Panc1 (cell line): ENCODE measurements around the gene FXYD4. TPM values are rescaled to one million over a fixed set of nuclear protein-coding genes. Genes with fewer than 3 reads are reported as not detected.

Source experiments
- ATAC-seq: fragments of 200-7000 bp; cut with Tn5 transposase; 2 replicates; pipeline ENCODE4 v1.9.1; 2020; ENCODE audit warnings: mild to moderate bottlenecking, moderate library complexity
- BruUV-seq: library from RNA; stranded (reverse); fragments of 400-500 nt; replicated peaks from 2 replicates; lab custom pipeline; 2021; lab: Mats Ljungman, UMichigan
- CTCF ChIA-PET: fragments of 300-600 bp; sonication (Branson Sonifier 250); formaldehyde crosslinking; loops from one replicate; lab custom pipeline; 2022; ENCODE audit warnings: antibody characterized with exemption; lab: Charles Lee
- POLR2A ChIA-PET: fragments of 300-600 bp; sonication (Branson Sonifier 250); formaldehyde crosslinking; loops from one replicate; lab custom pipeline; 2022; ENCODE audit warnings: antibody characterized with exemption; lab: Charles Lee
- DNase-seq: peaks from one replicate; pipeline ENCODE4 v3.0.0-alpha.2; 2010; ENCODE audit warnings: low read depth, low spot score
- H3K27ac ChIP-seq: 2 replicates; pipeline ENCODE4 v1.5.1; 2011; ENCODE audit warnings: mild to moderate bottlenecking, low read length, inconsistent platforms
- H3K27me3 ChIP-seq: fragments of 200-500 bp; sonication (Bioruptor generic); 2 replicates; pipeline ENCODE4 v1.6.0; 2014; ENCODE audit warnings: low read length, inconsistent platforms; ENCODE audit not compliant: control insufficient read depth, insufficient read depth
- H3K36me3 ChIP-seq: fragments of 200-500 bp; sonication (Bioruptor generic); 2 replicates; pipeline ENCODE4 v1.5.1; 2014; ENCODE audit warnings: inconsistent platforms, mild to moderate bottlenecking, low read length, moderate library complexity; ENCODE audit not compliant: control insufficient read depth, insufficient read depth
- H3K4me1 ChIP-seq: 2 replicates; pipeline ENCODE4 v1.5.1; 2011; ENCODE audit warnings: inconsistent platforms, mild to moderate bottlenecking, low read length, moderate library complexity; ENCODE audit not compliant: control insufficient read depth, insufficient read depth
- H3K4me3 ChIP-seq, 2 experiments: 2 replicates each; pipeline ENCODE4 v1.5.1; 2011 to 2012; ENCODE audit warnings: low read depth in 2 of 2, low read length in 2 of 2, mild to moderate bottlenecking in 2 of 2, inconsistent platforms in 1 of 2, moderate library complexity in 1 of 2
- H3K9me3 ChIP-seq: fragments of 200-500 bp; sonication (Bioruptor generic); 2 replicates; pipeline ENCODE4 v1.5.1; 2014; ENCODE audit warnings: low read depth, mild to moderate bottlenecking, inconsistent platforms, low read length, moderate library complexity; ENCODE audit not compliant: control insufficient read depth, insufficient read depth
- CTCF ChIP-seq: fragments of 450-650 bp; IDR thresholded peaks from 2 replicates; pipeline ENCODE4 v1.5.1; 2017; ENCODE audit warnings: mild to moderate bottlenecking
- POLR2AphosphoS5 ChIP-seq: IDR thresholded peaks from 2 replicates; pipeline ENCODE4 v1.6.1; 2012; ENCODE audit warnings: mild to moderate bottlenecking, low read depth, low read length, moderate library complexity
- REST ChIP-seq, 2 experiments: IDR thresholded peaks; 2 replicates each; pipeline ENCODE4 v1.6.1; 2011 to 2012; ENCODE audit warnings: low read depth in 2 of 2, control low read depth in 1 of 2, low read length in 1 of 2, mild to moderate bottlenecking in 1 of 2, moderate library complexity in 1 of 2; ENCODE audit not compliant: insufficient read depth in 1 of 2
- SIN3A ChIP-seq: IDR thresholded peaks from 2 replicates; pipeline ENCODE4 v1.6.1; 2012; ENCODE audit warnings: low read depth, mild to moderate bottlenecking, low read length, moderate library complexity, borderline replicate concordance; ENCODE audit not compliant: insufficient read depth
- TCF7L2 ChIP-seq: IDR thresholded peaks from 2 replicates; pipeline ENCODE4 v1.6.1; 2011; ENCODE audit warnings: mild to moderate bottlenecking, low read depth, low read length, inconsistent platforms
- in situ Hi-C: cut with HindIII; loops from 2 replicates; pipeline ENCODE4 v1.10.0; 2016; ENCODE audit warnings: low sequenced_read_pairs, low pct_unique_long_range_greater_than_20kb
- intact Hi-C: fragments of 100-400 bp; cut with micrococcal nuclease; formaldehyde crosslinking; loops from one replicate; pipeline ENCODE4 v1.10.0; 2022; ENCODE audit not compliant: unreplicated experiment
- total RNA-seq: library from RNA; stranded (reverse); gene quantifications from one replicate; pipeline ENCODE4 v1.2.1, GENCODE V29; 2021; ENCODE audit not compliant: unreplicated experiment

Gene FXYD4
- total RNA-seq, 1 experiment from 2014 or later, result not detected

- in situ Hi-C loops, result no loop called here
- H3K36me3 ChIP-seq, result no peaks in the 10 kb centered on the region
- no peak overlapping the region for H3K27ac ChIP-seq
- intact Hi-C loops, result no loop called here
- DNase-seq (no peak), ATAC-seq (no peak)
- H3K4me1 ChIP-seq, result no peaks in the 10 kb centered on the region; the same call in 1 of the 2 replicates
- no peaks in the 10 kb centered on the region for H3K27me3 ChIP-seq
- BruUV-seq, result no TSS peak
- TF ChIP-seq TCF7L2, result no peak
- no peak for TF ChIP-seq REST (IDR thresholded peaks at IDR 0.05; ENCODE audit: insufficient read depth in 1 of 2, low read depth in 2 of 2, low read length in 1 of 2)
- no peak for TF ChIP-seq CTCF
- TF ChIP-seq POLR2AphosphoS5, result no peak
- no peak for TF ChIP-seq SIN3A
- ChIA-PET POLR2A (no interaction called here), CTCF (interaction anchor here (0.5 kb wide), 1 partner anchor 172 kb away, joined by 15 read pairs; no protein-coding TSS in a partner anchor)
- no peaks in the 10 kb centered on the region for H3K9me3 ChIP-seq
- H3K4me3 ChIP-seq, result no peak overlapping the region
Observed at GRCh38 chr10:43375401-43376020, 4.1 kb downstream of the FXYD4 start.

DNA sequence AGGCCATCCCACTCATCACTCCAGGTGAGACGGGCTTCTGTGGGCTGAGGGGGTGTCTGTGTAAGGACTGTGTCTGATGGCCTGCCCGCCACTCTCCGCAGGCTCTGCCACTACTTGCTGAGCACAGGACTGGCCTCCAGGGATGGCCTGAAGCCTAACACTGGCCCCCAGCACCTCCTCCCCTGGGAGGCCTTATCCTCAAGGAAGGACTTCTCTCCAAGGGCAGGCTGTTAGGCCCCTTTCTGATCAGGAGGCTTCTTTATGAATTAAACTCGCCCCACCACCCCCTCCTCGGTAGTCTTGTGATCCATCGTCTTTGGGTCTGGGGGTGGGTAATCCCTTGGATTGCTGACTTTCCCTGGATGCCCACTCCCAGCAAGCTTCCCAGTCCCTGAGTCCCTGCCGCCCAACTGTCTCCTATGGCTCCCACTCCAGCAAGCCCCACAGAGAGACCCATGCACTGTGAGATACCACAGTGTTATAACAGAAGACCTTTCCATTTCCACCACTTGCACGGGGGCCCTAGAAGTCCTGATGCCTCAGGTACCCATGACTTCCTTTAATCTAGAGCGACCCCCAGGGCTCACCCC lies 4.7 kb downstream of the FXYD4 start:
- intact Hi-C loops (no loop called here), in situ Hi-C loops (no loop called here)
- TF ChIP-seq SIN3A, result no peak
- no peak for TF ChIP-seq REST (IDR thresholded peaks at IDR 0.05; ENCODE audit: insufficient read depth in 1 of 2, low read depth in 2 of 2, low read length in 1 of 2)
- no peak for TF ChIP-seq CTCF
- TF ChIP-seq TCF7L2, result no peak
- TF ChIP-seq POLR2AphosphoS5, result no peak
- Histone ChIP-seq H3K4me3 (no peak overlapping the region), H3K27ac (no peak overlapping the region), H3K27me3 (no peaks in the 10 kb centered on the region), H3K36me3 (no peaks in the 10 kb centered on the region), H3K4me1 (no peaks in the 10 kb centered on the region; the same call in 1 of the 2 replicates), H3K9me3 (no peaks in the 10 kb centered on the region)
- no TSS peak for BruUV-seq
- ATAC-seq (no peak), DNase-seq (no peak)
- ChIA-PET CTCF (no interaction called here), POLR2A (no interaction called here)
